GM19452 (cell line): ENCODE data around the gene SEMA3C.

Experiments
- ATAC-seq: cut with Tn5 transposase; IDR thresholded peaks from one replicate; pipeline ENCODE4 v1.9.1; 2021; ENCODE audit not compliant: unreplicated experiment

Gene SEMA3C

GRCh38 chr7:80827239-80827633 is 91.6 kb downstream of the SEMA3C start:
- no peak for ATAC-seq

GRCh38 chr7:80826520-80827238 is 92.2 kb downstream of the SEMA3C start:
- ATAC-seq, result no peak

- ATAC-seq, result no peak
Observed at GRCh38 chr7:80825499-80825898, 93.4 kb downstream of the SEMA3C start.

GRCh38 chr7:80824253-80824652 is 94.6 kb downstream of the SEMA3C start:
- ATAC-seq, result no peak

GRCh38 chr7:80823057-80823456 is 95.8 kb downstream of the SEMA3C start:
- no peak for ATAC-seq

- ATAC-seq, result no peak
Observed at GRCh38 chr7:80821771-80822319, 97.0 kb downstream of the SEMA3C start.

GRCh38 chr7:80819503-80819902 is 99.3 kb downstream of the SEMA3C start:
- ATAC-seq, result no peak

- ATAC-seq, result no peak
Observed at GRCh38 chr7:80818181-80818580, 100.7 kb downstream of the SEMA3C start.

- no peak for ATAC-seq
Observed at GRCh38 chr7:80816806-80817205, 102.0 kb downstream of the SEMA3C start.

GRCh38 chr7:80815733-80816132 is 103.1 kb downstream of the SEMA3C start:
- ATAC-seq, result no peak

- no peak for ATAC-seq
Observed at GRCh38 chr7:80809545-80809944, 109.3 kb downstream of the SEMA3C start.

GRCh38 chr7:80807166-80807900 is 111.5 kb downstream of the SEMA3C start:
- ATAC-seq, result no peak

GRCh38 chr7:80806663-80807062 is 112.2 kb downstream of the SEMA3C start:
- ATAC-seq, result no peak

- ATAC-seq, result no peak
Observed at GRCh38 chr7:80804589-80804988, 114.3 kb downstream of the SEMA3C start.

GRCh38 chr7:80802527-80802926 is 116.3 kb downstream of the SEMA3C start:
- no peak for ATAC-seq

GRCh38 chr7:80794631-80795573 is 123.9 kb downstream of the SEMA3C start:
- no peak for ATAC-seq

GRCh38 chr7:80791509-80791929 is 127.3 kb downstream of the SEMA3C start:
- no peak for ATAC-seq

- no peak for ATAC-seq
Observed at GRCh38 chr7:80790877-80791276, 128.0 kb downstream of the SEMA3C start.

- no peak for ATAC-seq
Observed at GRCh38 chr7:80787721-80788120, 131.1 kb downstream of the SEMA3C start.

GRCh38 chr7:80785961-80786536 is 132.8 kb downstream of the SEMA3C start:
- ATAC-seq, result no peak

- ATAC-seq, result no peak
Observed at GRCh38 chr7:80785276-80785675, 133.6 kb downstream of the SEMA3C start.
